Esophagus muscularis mucosa (tissue), 3 donors: ENCODE results near the gene LRFN5.

ENCODE experiments used
- CTCF ChIP-seq, 3 experiments: fragments of 200-600 bp in 2 of 3; fragments of 450-650 bp in 1 of 3; sonication (generic) in 2 of 3; IDR thresholded peaks; one replicate each; pipeline ENCODE4 v1.5.1; 2017 to 2019; ENCODE audit warnings: antibody characterized with exemption in 3 of 3, mild to moderate bottlenecking in 2 of 3, moderate library complexity in 1 of 3
- POLR2AphosphoS5 ChIP-seq, 2 donors: sonication (generic); formaldehyde crosslinking; IDR thresholded peaks; one replicate each; pipeline ENCODE4 v1.6.1; 2017; ENCODE audit warnings: antibody characterized with exemption in 2 of 2

DNA sequence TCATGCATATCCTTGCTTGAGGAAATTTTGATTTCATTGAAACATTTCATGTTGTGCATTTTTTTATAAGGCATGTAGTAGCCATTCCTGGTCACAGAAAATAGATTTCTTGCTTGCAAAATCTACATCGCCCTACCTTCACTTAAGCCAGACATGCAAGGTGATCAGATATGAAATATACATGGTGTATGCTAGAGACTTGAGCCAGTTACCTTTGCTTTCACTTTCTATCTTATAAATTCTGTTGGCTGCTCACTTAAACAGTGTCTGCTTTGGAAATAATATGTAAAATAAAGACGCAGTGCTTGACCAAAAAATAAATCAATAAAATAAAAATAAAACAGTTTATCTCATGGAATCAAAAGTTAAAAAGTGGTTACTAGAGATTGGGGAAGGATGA, 136.5 kb downstream of the LRFN5 start:
- no peak for TF ChIP-seq CTCF (IDR thresholded peaks at IDR 0.05)
- TF ChIP-seq POLR2AphosphoS5 (IDR thresholded peaks at IDR 0.05), result no peak
